Gastroesophageal sphincter (tissue), 4 donors: ENCODE measurements around the gene NAPEPLD. TPM values are rescaled to one million over a fixed set of nuclear protein-coding genes. Genes with fewer than 3 reads are reported as not detected.
"Not testable (repeated sequence)": the region's sequence is repeated elsewhere in the genome, so short reads cannot be mapped to it uniquely, and the experiment has no call there.

Experiments used
- ATAC-seq: fragments of 150-250 bp; one replicate; pipeline ENCODE4 v1.9.1; 2016; ENCODE audit warnings: mild to moderate bottlenecking, moderate library complexity
- H3K27ac ChIP-seq, 4 donors: fragments of 200-600 bp; sonication (generic) in 3 of 4; 1 replicate in 3 of 4; 2 replicates in 1 of 4; pipeline ENCODE4 v1.5.1; 2016 to 2019
- H3K27me3 ChIP-seq: fragments of 200-600 bp; sonication (generic); one replicate; pipeline ENCODE4 v1.5.1; 2019
- H3K36me3 ChIP-seq, 2 donors: fragments of 200-600 bp; sonication (generic); one replicate each; pipeline ENCODE4 v1.5.1; 2019; ENCODE audit warnings: control low read depth in 1 of 2
- H3K4me1 ChIP-seq, 3 donors: fragments of 200-600 bp; sonication (generic); 1 replicate in 2 of 3; 2 replicates in 1 of 3; pipeline ENCODE4 v1.5.1; 2016 to 2019; ENCODE audit warnings: control low read depth in 2 of 3
- H3K4me3 ChIP-seq, 2 donors: fragments of 200-600 bp; sonication (generic); one replicate each; pipeline ENCODE4 v1.5.1; 2019; ENCODE audit warnings: mild to moderate bottlenecking in 1 of 2, moderate library complexity in 1 of 2
- H3K9me3 ChIP-seq, 3 donors: fragments of 200-600 bp; sonication (generic); one replicate each; pipeline ENCODE4 v1.5.1; 2017 to 2019; ENCODE audit warnings: control low read depth in 2 of 3
- EP300 ChIP-seq: sonication (generic); formaldehyde crosslinking; IDR thresholded peaks from one replicate; pipeline ENCODE4 v1.6.1; 2017; ENCODE audit warnings: antibody characterized with exemption, mild to moderate bottlenecking
- POLR2A ChIP-seq, 2 donors: fragments of 450-650 bp; IDR thresholded peaks; one replicate each; pipeline ENCODE4 v1.6.1; 2017; ENCODE audit warnings: antibody characterized with exemption in 2 of 2, mild to moderate bottlenecking in 2 of 2, moderate library complexity in 1 of 2
- POLR2AphosphoS5 ChIP-seq: sonication (generic); formaldehyde crosslinking; IDR thresholded peaks from one replicate; pipeline ENCODE4 v1.6.1; 2017; ENCODE audit warnings: antibody characterized with exemption
- WGBS, 2 donors: methylation state at CpG; one replicate each; pipeline ENCODE4 v1.1.5; 2018; ENCODE audit warnings: low coverage in 1 of 2; 5-methylcytosine and 5-hydroxymethylcytosine counted together
- total RNA-seq, 4 donors: library from RNA; depleted of rRNA; stranded (reverse); fragments of >200 nt; gene quantifications; one replicate each; pipeline ENCODE4 v1.1.0, GENCODE V29; 2016
- TF ChIP-seq, protein P1 (sequence below), 4 experiments: fragments of 200-600 bp in 2 of 4; fragments of 450-650 bp in 2 of 4; sonication (generic) in 1 of 4; IDR thresholded peaks; one replicate each; pipeline ENCODE4 v1.5.1; 2017 to 2019; ENCODE audit warnings: antibody characterized with exemption in 4 of 4, mild to moderate bottlenecking in 2 of 4, moderate library complexity in 2 of 4

Gene NAPEPLD
- total RNA-seq, 4 donors from 2014 or later = 7.1 to 19.1 (median 7.3) TPM

DNA sequence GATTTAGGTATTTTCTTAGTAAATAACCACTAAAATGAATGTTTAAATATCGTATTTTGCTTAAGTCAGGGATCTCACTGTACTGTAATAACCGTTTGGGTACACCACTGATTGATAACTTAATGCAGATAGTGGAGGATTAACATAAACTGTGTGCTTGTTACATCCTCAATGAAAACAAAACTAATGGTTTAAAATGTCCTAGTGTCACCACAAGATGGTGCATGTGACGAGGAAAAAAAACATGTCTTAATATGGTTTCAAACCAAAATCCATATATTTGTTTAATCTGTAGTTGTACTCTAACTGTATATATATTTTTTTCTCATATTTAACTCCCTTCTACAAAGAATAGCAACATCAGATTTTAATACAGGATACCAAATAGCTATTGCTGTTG lies 54.8 kb downstream of the NAPEPLD start:
- no peak overlapping the region for H3K4me3 ChIP-seq
- no peak overlapping the region for H3K27ac ChIP-seq
- H3K36me3 ChIP-seq = peaks cover 0 to 62% of the 10 kb centered on the region in 2 donors
- no peaks in the 10 kb centered on the region for H3K27me3 ChIP-seq
- no peaks in the 10 kb centered on the region for H3K4me1 ChIP-seq
- no peak for TF ChIP-seq POLR2A (IDR thresholded peaks at IDR 0.05)
- no peak for TF ChIP-seq EP300
- TF ChIP-seq, protein P1, sequence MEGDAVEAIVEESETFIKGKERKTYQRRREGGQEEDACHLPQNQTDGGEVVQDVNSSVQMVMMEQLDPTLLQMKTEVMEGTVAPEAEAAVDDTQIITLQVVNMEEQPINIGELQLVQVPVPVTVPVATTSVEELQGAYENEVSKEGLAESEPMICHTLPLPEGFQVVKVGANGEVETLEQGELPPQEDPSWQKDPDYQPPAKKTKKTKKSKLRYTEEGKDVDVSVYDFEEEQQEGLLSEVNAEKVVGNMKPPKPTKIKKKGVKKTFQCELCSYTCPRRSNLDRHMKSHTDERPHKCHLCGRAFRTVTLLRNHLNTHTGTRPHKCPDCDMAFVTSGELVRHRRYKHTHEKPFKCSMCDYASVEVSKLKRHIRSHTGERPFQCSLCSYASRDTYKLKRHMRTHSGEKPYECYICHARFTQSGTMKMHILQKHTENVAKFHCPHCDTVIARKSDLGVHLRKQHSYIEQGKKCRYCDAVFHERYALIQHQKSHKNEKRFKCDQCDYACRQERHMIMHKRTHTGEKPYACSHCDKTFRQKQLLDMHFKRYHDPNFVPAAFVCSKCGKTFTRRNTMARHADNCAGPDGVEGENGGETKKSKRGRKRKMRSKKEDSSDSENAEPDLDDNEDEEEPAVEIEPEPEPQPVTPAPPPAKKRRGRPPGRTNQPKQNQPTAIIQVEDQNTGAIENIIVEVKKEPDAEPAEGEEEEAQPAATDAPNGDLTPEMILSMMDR (IDR thresholded peaks at IDR 0.05) = no peak
- no peak for TF ChIP-seq POLR2AphosphoS5
- 34 to 57% methylated on average over 2 to 3 of the region's 3 CpGs for WGBS, 2 donors
- no peak for ATAC-seq
- no peaks in the 10 kb centered on the region for H3K9me3 ChIP-seq

DNA sequence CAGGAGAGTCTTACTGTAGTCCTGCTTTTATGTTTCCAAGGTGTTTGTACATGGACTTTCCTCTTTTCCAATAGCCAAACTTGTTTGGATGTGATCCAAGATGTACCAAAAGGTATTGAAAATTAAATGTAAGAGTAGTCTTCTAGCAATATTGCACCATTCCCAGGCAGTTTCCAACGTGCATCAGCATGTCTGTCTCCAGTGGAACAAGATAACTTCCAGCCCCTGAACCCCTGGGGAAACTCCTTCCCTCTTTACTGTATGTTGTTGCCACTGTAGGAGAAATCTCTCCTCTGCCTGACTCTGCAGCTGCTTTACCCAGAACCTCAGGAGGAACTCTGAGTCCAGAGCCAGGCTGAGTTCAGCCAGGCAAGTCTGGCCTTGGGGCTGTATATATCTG lies 55.5 kb downstream of the NAPEPLD start:
- ATAC-seq = no peak
- no peaks in the 10 kb centered on the region for H3K4me1 ChIP-seq
- 14 to 44% methylated on average over 1 of the region's 1 CpG for WGBS, 2 donors
- H3K36me3 ChIP-seq = peaks cover 0 to 68% of the 10 kb centered on the region in 2 donors
- no peaks in the 10 kb centered on the region for H3K9me3 ChIP-seq
- H3K4me3 ChIP-seq = no peak overlapping the region
- TF ChIP-seq POLR2AphosphoS5 = no peak
- TF ChIP-seq, protein P1 (IDR thresholded peaks at IDR 0.05) = no peak
- no peaks in the 10 kb centered on the region for H3K27me3 ChIP-seq
- no peak overlapping the region for H3K27ac ChIP-seq

DNA sequence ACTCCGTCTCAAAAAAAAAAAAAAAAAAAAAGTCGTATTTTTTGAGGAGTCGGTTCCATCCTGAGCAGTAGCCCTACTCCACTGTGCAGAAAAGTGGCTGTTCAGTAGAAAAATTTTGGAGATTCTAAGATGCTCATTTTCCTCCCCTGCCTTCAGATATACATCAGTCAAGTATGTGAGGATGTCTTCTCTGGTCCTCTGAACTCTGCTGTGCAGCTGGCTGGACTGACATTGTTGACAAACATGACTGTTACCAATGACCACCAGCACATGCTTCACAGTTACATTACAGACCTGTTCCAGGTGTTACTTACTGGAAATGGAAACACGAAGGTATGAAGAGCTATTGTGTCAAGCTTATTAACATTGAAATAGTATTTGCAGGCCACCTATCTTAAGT lies 56.6 kb downstream of the NAPEPLD start:
- not testable (repeated sequence) for H3K4me3 ChIP-seq, H3K27me3 ChIP-seq, H3K27ac ChIP-seq, H3K9me3 ChIP-seq, H3K4me1 ChIP-seq, ATAC-seq
- H3K36me3 ChIP-seq = peaks cover 0 to 69% of the 10 kb centered on the region in 2 donors
- 66% methylated on average over 4 of the region's 4 CpGs; no CpG with 5 or more reads in 1 of the 2 donors for WGBS, 2 donors

DNA sequence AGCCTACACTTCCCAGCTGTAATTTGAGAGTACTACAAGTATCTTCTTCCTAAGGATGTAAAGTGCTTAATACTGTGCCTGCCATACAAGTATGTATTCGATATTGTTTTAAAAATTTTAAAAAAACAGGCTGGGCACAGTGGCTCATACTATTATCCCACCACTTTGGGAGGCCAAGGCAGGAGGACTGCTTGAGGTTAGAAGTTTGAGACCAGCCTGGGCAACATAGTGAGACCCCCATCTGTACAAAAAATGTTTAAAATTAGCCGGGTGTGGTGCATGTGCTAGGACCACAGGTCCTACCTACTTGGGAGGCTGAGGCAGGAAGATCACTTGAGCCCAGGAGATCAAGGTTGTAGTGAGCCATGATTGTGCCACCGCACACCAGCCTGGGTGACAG lies 65.7 kb downstream of the NAPEPLD start:
- no peak overlapping the region for H3K4me3 ChIP-seq
- peaks cover 0 to 55% of the 10 kb centered on the region in 2 donors for H3K36me3 ChIP-seq
- H3K9me3 ChIP-seq = no peaks in the 10 kb centered on the region
- no peak for ATAC-seq
- H3K4me1 ChIP-seq = peaks cover 0 to 4% (median 0%) of the 10 kb centered on the region in 3 donors
- no peaks in the 10 kb centered on the region for H3K27me3 ChIP-seq
- no peak for TF ChIP-seq POLR2A (IDR thresholded peaks at IDR 0.05)
- TF ChIP-seq, protein P1 (IDR thresholded peaks at IDR 0.05) = no peak
- no peak for TF ChIP-seq POLR2AphosphoS5
- no peak for TF ChIP-seq EP300
- WGBS, 2 donors = 73 to 85% methylated on average over 1 to 3 of the region's 3 CpGs
- no peak overlapping the region for H3K27ac ChIP-seq

DNA sequence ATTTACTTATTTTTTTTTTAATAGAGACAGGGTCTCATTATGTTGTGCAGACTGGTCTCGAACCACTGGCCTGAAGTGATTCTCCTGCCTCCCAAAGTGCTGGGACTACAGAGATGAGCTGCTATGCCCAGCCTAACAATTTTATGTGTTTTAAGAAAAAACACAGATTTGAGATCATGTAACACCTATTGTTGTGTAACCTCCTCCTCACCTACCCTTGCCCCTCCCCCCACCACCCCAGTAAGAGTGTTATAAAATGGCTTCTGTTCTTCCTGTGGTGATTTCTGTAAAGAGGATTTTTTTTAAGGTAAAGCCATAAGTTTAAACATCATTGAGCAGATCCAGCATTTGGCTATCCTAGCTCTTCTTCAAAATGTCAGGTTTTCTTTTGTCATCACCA lies 66.4 kb downstream of the NAPEPLD start:
- no peaks in the 10 kb centered on the region for H3K9me3 ChIP-seq
- H3K27me3 ChIP-seq = no peaks in the 10 kb centered on the region
- ATAC-seq = no peak
- 80% methylated on average over 1 of the region's 1 CpG; no CpG with 5 or more reads in 1 of the 2 donors for WGBS, 2 donors
- TF ChIP-seq EP300 (no peak), POLR2AphosphoS5 (no peak), POLR2A (IDR thresholded peaks at IDR 0.05) (no peak)
- TF ChIP-seq, protein P1 (IDR thresholded peaks at IDR 0.05) = no peak
- peaks cover 0 to 12% (median 0%) of the 10 kb centered on the region in 3 donors for H3K4me1 ChIP-seq
- H3K4me3 ChIP-seq = no peak overlapping the region
- no peak overlapping the region for H3K27ac ChIP-seq
- peaks cover 0 to 49% of the 10 kb centered on the region in 2 donors for H3K36me3 ChIP-seq

DNA sequence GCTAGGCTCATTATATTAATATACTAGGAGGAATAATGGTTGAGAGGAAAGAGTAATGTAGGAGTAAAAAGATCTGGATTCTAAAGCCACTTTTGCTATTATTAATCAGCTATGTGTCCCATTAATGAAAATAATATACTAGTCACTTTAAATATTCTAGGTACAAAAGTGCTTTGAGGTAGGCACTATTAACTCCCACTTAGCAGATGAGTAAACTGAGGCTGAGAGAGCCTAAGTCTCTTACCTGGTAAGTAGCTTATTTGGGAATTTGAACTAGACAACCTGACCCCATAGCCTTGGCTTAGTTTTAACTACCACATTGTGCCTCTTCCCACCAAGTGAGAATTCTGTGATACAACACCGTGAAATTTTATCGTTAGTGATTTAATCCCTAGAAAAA lies 68.0 kb downstream of the NAPEPLD start:
- H3K4me1 ChIP-seq = peaks cover 0 to 27% (median 4%) of the 10 kb centered on the region in 3 donors
- no peak for ATAC-seq
- WGBS, 2 donors = 83 to 100% methylated on average over 2 of the region's 2 CpGs
- no peak overlapping the region for H3K4me3 ChIP-seq
- H3K27me3 ChIP-seq = no peaks in the 10 kb centered on the region
- no peak overlapping the region for H3K27ac ChIP-seq
- no peaks in the 10 kb centered on the region for H3K9me3 ChIP-seq
- TF ChIP-seq POLR2AphosphoS5 = no peak
- TF ChIP-seq, protein P1 (IDR thresholded peaks at IDR 0.05) = no peak
- no peak for TF ChIP-seq POLR2A (IDR thresholded peaks at IDR 0.05)
- TF ChIP-seq EP300 = no peak
- H3K36me3 ChIP-seq = peaks cover 0 to 35% of the 10 kb centered on the region in 2 donors
